K562 (cell line): ENCODE measurements around the gene ACTR3C. TPM values are rescaled to one million over a fixed set of nuclear protein-coding genes. Genes with fewer than 3 reads are reported as not detected.

ENCODE experiments used
- CUX1 ChIP-seq: fragments of 200-800 bp; sonication (Bioruptor generic); IDR thresholded peaks from 2 replicates; pipeline ENCODE4 v1.6.1; 2016; ENCODE audit warnings: missing genetic modification characterization, missing compliant biosample characterization
- ELK1 ChIP-seq: sonication (generic); formaldehyde crosslinking; IDR thresholded peaks from 2 replicates; pipeline ENCODE4 v1.8.1; 2022; ENCODE audit warnings: missing genetic modification reagents
- GATAD2A ChIP-seq: fragments of 450-650 bp; IDR thresholded peaks from 2 replicates; pipeline ENCODE4 v1.6.1; 2017
- GTF2F1 ChIP-seq: IDR thresholded peaks from 2 replicates; pipeline ENCODE4 v1.6.1; 2011; ENCODE audit warnings: low read depth, low read length, improper control_type of control experiment
- HLTF ChIP-seq: fragments of 450-650 bp; IDR thresholded peaks from 2 replicates; pipeline ENCODE4 v1.6.1; 2016
- ILF3 ChIP-seq: fragments of 450-650 bp; IDR thresholded peaks from 2 replicates; pipeline ENCODE4 v1.6.1; 2018; ENCODE audit warnings: antibody characterized with exemption, mild to moderate bottlenecking, moderate library complexity, borderline replicate concordance
- KDM2B ChIP-seq: fragments of 250-450 bp; sonication (Bioruptor Pico); IDR thresholded peaks from 2 replicates; pipeline ENCODE4 v1.8.0; 2021; ENCODE audit warnings: mild to moderate bottlenecking, moderate library complexity
- POLR2AphosphoS5 ChIP-seq: IDR thresholded peaks from 2 replicates; pipeline ENCODE4 v1.6.1; 2011; ENCODE audit warnings: mild to moderate bottlenecking, low read depth, low read length, moderate library complexity; ENCODE audit not compliant: control insufficient read depth, insufficient read depth
- PRMT5 ChIP-seq: sonication (generic); formaldehyde crosslinking; IDR thresholded peaks from 2 replicates; pipeline ENCODE4 v1.5.0; 2020; ENCODE audit warnings: missing genetic modification reagents
- RNF2 ChIP-seq: sonication (generic); IDR thresholded peaks from 2 replicates; pipeline ENCODE4 v1.6.1; 2016
- TCF3 ChIP-seq: sonication (generic); formaldehyde crosslinking; IDR thresholded peaks from 2 replicates; pipeline ENCODE4 v1.4.0; 2020; ENCODE audit warnings: mild to moderate bottlenecking, missing genetic modification reagents
- ZBTB26 ChIP-seq: fragments of 450-650 bp; formaldehyde crosslinking; IDR thresholded peaks from 2 replicates; pipeline ENCODE4 v1.4.0; 2022; ENCODE audit warnings: missing genetic modification characterization
- ZNF280B ChIP-seq: fragments of 250-450 bp; sonication (Bioruptor Pico); IDR thresholded peaks from 2 replicates; pipeline ENCODE4 v1.5.1; 2021; ENCODE audit warnings: mild to moderate bottlenecking
- ZNF592 ChIP-seq: fragments of 450-650 bp; IDR thresholded peaks from 2 replicates; pipeline ENCODE4 v1.6.1; 2017; ENCODE audit warnings: antibody characterized with exemption, mild to moderate bottlenecking
- polyA plus RNA-seq, 8 experiments: library from polyadenylated mRNA; depleted of rRNA in 4 of 8; stranded (reverse) in 5 of 8; unstranded in 3 of 8; fragments of >200 nt; fragmentation: Nextera tagmentation in 2 of 8; fragmentation: Illumina TruSeq in 1 of 8; extraction: Ambion mirVana in 2 of 8; extraction: Trizol in 1 of 8; gene quantifications; 2 replicates each; pipeline versions ENCODE4 v1.2.1 to v1.2.3, GENCODE V29; 2011 to 2014; ENCODE audit warnings: inconsistent platforms in 1 of 8, missing spikeins in 1 of 8
- total RNA-seq, 7 experiments: library from RNA; depleted of rRNA in 6 of 7; stranded (reverse); fragments of >200 nt in 6 of 7; fragmentation: Illumina TruSeq in 2 of 7; extraction: Trizol in 2 of 7; gene quantifications; 2 replicates each; pipeline versions ENCODE4 v1.2.1 to v1.2.3, GENCODE V29; 2011 to 2021; ENCODE audit warnings: low replicate concordance in 1 of 7

ACTR3C gene
- total and polyA plus RNA-seq, 9 of the 15 experiments (the other 6 are each of a cell fraction or from before 2014, with no cell fraction given): 9.0 to 35.4 (median 13.3) TPM

GRCh38 chr7:150322114-150322832, 1.1 kb downstream of the ACTR3C start (continued):
- TF ChIP-seq PRMT5 (CRISPR knock-in tag) (no peak), CUX1 (no peak; the same call in 1 of the 2 replicates), TCF3 (no peak), RNF2 (no peak), ZNF592 (peak; percentile 99), GTF2F1 (0 out of 2 replicates have a peak, but pooled peaks have one; percentile 10), ZBTB26 (peak; percentile 50; the same call in 1 of the 2 replicates), GATAD2A (peak; percentile 76; the same call in 1 of the 2 replicates), POLR2AphosphoS5 (0 out of 2 replicates have a peak, but pooled peaks have one; percentile 9), ILF3 (peak; percentile 53; the same call in 1 of the 2 replicates), ZNF280B (peak; percentile 65; the same call in 1 of the 2 replicates), HLTF (no peak), KDM2B (CRISPR knock-in tag) (peak; percentile 42; the same call in 1 of the 2 replicates), ELK1 (no peak)
